HepG2 (cell line): ENCODE data around the gene CCL19. TPM values are rescaled to one million over a fixed set of nuclear protein-coding genes. Genes with fewer than 3 reads are reported as not detected.

ENCODE experiments used
- CERS6 ChIP-seq: sonication (generic); formaldehyde crosslinking; IDR thresholded peaks from 2 replicates; pipeline ENCODE4 v1.5.0; 2020; ENCODE audit warnings: missing genetic modification reagents
- EZH2 ChIP-seq: conservative IDR thresholded peaks from 2 replicates; pipeline ENCODE4 v1.6.1; 2012; ENCODE audit warnings: mild to moderate bottlenecking, low read depth, low read length, moderate library complexity
- HINFP ChIP-seq: sonication (generic); formaldehyde crosslinking; IDR thresholded peaks from 2 replicates; pipeline ENCODE4 v1.4.0; 2020; ENCODE audit warnings: low read depth, mild to moderate bottlenecking, missing genetic modification reagents
- HOXD1 ChIP-seq: sonication (generic); formaldehyde crosslinking; IDR thresholded peaks from 2 replicates; pipeline ENCODE4 v1.5.0; 2020; ENCODE audit warnings: missing genetic modification reagents
- ISX ChIP-seq: sonication (generic); formaldehyde crosslinking; conservative IDR thresholded peaks from 2 replicates; pipeline ENCODE4 v1.5.0; 2020; ENCODE audit warnings: missing genetic modification reagents
- KLF16 ChIP-seq, 2 experiments: sonication (generic) in 1 of 2; formaldehyde crosslinking in 1 of 2; IDR thresholded peaks; 2 replicates each; pipeline versions ENCODE4 v1.6.1 to v1.8.0; 2016 to 2023; ENCODE audit warnings: missing genetic modification reagents in 2 of 2, missing compliant biosample characterization in 1 of 2
- LRRFIP1 ChIP-seq: sonication (generic); formaldehyde crosslinking; conservative IDR thresholded peaks from 2 replicates; pipeline ENCODE4 v1.4.0; 2020; ENCODE audit warnings: missing genetic modification reagents
- MAFK ChIP-seq, 2 experiments: IDR thresholded peaks in 1 of 2; conservative IDR thresholded peaks in 1 of 2; 2 replicates each; pipeline ENCODE4 v1.6.1; 2011; ENCODE audit warnings: improper control_type of control experiment in 2 of 2, low read length in 2 of 2
- PATZ1 ChIP-seq: sonication (generic); formaldehyde crosslinking; IDR thresholded peaks from 2 replicates; pipeline ENCODE4 v1.4.0; 2020; ENCODE audit warnings: missing genetic modification reagents
- PCBP1 ChIP-seq: fragments of 200-400 bp; formaldehyde crosslinking; IDR thresholded peaks from 2 replicates; pipeline ENCODE4 v1.6.1; 2017; ENCODE audit warnings: mild to moderate bottlenecking, low read depth, low read length, borderline replicate concordance
- ZBTB10 ChIP-seq: sonication (generic); formaldehyde crosslinking; IDR thresholded peaks from 2 replicates; pipeline ENCODE4 v1.4.0; 2020; ENCODE audit warnings: missing genetic modification reagents, borderline replicate concordance
- ZBTB34 ChIP-seq: sonication (generic); formaldehyde crosslinking; IDR thresholded peaks from 2 replicates; pipeline ENCODE4 v1.8.0; 2022; ENCODE audit warnings: mild to moderate bottlenecking, missing genetic modification reagents
- ZBTB8A ChIP-seq: sonication (generic); formaldehyde crosslinking; IDR thresholded peaks from 2 replicates; pipeline ENCODE4 v1.4.0; 2020; ENCODE audit warnings: mild to moderate bottlenecking, low read depth, missing genetic modification reagents, borderline replicate concordance
- ZNF12 ChIP-seq: sonication (generic); formaldehyde crosslinking; IDR thresholded peaks from 2 replicates; pipeline ENCODE4 v1.5.0; 2020; ENCODE audit warnings: missing genetic modification reagents
- ZNF333 ChIP-seq: sonication (generic); formaldehyde crosslinking; IDR thresholded peaks from 2 replicates; pipeline ENCODE4 v1.4.0; 2020; ENCODE audit warnings: mild to moderate bottlenecking, missing genetic modification reagents, borderline replicate concordance
- ZNF446 ChIP-seq: sonication (generic); formaldehyde crosslinking; IDR thresholded peaks from 2 replicates; pipeline ENCODE4 v1.5.0; 2020; ENCODE audit warnings: mild to moderate bottlenecking, missing genetic modification reagents
- polyA plus RNA-seq, 8 experiments: library from polyadenylated mRNA; depleted of rRNA in 3 of 8; stranded (reverse) in 7 of 8; unstranded in 1 of 8; fragments of >200 nt; fragmentation: Illumina TruSeq in 4 of 8; extraction: Trizol in 4 of 8; gene quantifications; 2 replicates each; pipeline versions ENCODE4 v1.2.1 to v1.2.3, GENCODE V29; 2011 to 2016; ENCODE audit warnings: low read depth in 4 of 8, missing spikeins in 1 of 8, mixed read lengths in 1 of 8; ENCODE audit not compliant: insufficient read depth in 1 of 8
- total RNA-seq, 5 experiments: library from RNA; depleted of rRNA; stranded (reverse); fragments of >200 nt; fragmentation: Illumina TruSeq; extraction: Trizol; gene quantifications; 2 replicates each; pipeline ENCODE4 v1.2.3, GENCODE V29; 2016; ENCODE audit warnings: low read depth in 1 of 5

CCL19 gene
- total and polyA plus RNA-seq, 2 of the 13 experiments (the other 11 are each of a cell fraction or from before 2014, with no cell fraction given), result not detected

- TF ChIP-seq ZBTB8A (CRISPR knock-in tag) (no peak), EZH2 (no peak), ZNF446 (CRISPR knock-in tag) (no peak), PCBP1 (no peak), ZBTB34 (no peak), ZNF12 (CRISPR knock-in tag) (no peak), KLF16 (CRISPR knock-in tag; IDR thresholded peaks at IDR 0.05) (0 out of 4 replicates have a peak, but pooled peaks of 1 of the 2 experiments have one; percentile 24), HINFP (CRISPR knock-in tag) (no peak), MAFK (conservative IDR thresholded peaks at IDR 0.05 in 1 of 2, IDR thresholded peaks at IDR 0.05 in 1 of 2; ENCODE audit: low read length in 2 of 2) (no peak), ISX (CRISPR knock-in tag) (no peak), LRRFIP1 (CRISPR knock-in tag) (no peak), PATZ1 (peak; percentile 50; the same call in 1 of the 2 replicates), ZBTB10 (CRISPR knock-in tag) (no peak), HOXD1 (CRISPR knock-in tag) (no peak), ZNF333 (CRISPR knock-in tag) (no peak), CERS6 (CRISPR knock-in tag) (no peak)
Measured at GRCh38 chr9:34701023-34701768, 10.1 kb upstream of the CCL19 start (continued).
